T-helper 1 cell treated with Interleukin-12 subunit alpha and Interleukin-12 subunit beta and Interleukin-4 antibody, amounts not matched to agents 30 ng/mL and 1 ng/mL, for 36 hours (primary cell): ENCODE data around the gene TM6SF1. TPM values are rescaled to one million over a fixed set of nuclear protein-coding genes. Genes with fewer than 3 reads are reported as not detected.
"Not testable (repeated sequence)": the region's sequence is repeated elsewhere in the genome, so short reads cannot be mapped to it uniquely, and the experiment has no call there.

Experiments
- intact Hi-C: fragments of 100-400 bp; cut with micrococcal nuclease; formaldehyde crosslinking; loops from one replicate; pipeline ENCODE4 v1.15.1; 2024
- total RNA-seq: library from RNA; stranded (reverse); gene quantifications from 2 replicates; pipeline ENCODE4 v1.2.3, GENCODE V29; 2022

Gene TM6SF1
- total RNA-seq, 1 donor from 2014 or later = 13.0 TPM

DNA sequence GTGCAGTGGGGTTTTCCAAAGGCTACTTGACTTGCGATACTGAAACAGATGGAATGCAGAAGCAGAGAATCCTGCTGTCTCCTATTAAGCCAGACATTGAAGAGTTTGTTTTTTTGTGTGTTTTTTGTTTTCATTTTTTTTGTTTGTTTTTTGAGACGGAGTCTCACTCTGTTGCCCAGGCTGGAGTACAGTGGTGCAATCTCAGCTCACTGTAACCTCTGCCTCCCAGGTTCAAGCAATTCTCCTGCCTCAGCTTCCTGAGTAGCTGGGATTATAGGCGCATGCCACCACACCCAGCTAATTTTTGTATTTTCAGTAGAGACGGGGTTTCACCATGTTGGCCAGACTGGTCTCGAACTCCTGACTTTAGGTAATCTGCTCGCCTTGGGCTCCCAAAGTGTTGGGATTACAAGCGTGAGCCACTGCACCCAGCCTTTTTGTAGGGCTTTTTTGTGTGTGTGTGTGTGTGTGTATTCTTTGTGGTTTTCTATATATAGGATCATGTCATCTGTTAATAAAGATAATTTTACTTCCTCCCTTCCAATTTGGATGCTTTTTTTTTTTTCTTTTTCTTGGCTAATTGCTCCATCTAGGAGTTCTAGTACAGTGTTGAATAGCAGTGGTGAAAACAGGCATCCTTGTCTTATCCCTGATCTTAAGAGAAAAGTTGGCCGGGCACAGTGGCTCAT lies 21.4 kb upstream of the TM6SF1 start:
- intact Hi-C loops = not testable (repeated sequence)

DNA sequence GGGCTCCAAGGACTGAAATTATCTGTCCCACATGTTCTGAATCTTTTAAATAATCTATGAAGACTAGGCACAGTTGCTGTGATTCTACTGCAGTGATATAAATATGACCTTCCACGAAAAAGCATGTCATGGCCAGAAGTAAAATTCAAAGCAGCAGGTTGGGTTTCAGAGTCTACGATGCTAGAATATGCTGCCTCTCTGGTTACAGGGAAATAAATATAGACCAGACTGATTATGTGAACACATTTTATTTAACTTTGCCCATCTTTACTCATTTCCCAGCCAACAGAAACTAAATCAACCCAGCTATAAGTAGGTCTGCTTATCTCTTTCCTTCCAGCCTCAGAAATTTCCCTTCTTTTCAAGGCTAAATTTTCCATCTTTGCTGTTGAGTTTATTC lies 19.9 kb upstream of the TM6SF1 start:
- intact Hi-C loops = no loop called here

- intact Hi-C loops = no loop called here
These were observed 18.6 kb upstream of the TM6SF1 start for GRCh38 chr15:83088876-83089275.

- intact Hi-C loops = no loop called here
These were observed 17.0 kb upstream of the TM6SF1 start for GRCh38 chr15:83090465-83090864.

GRCh38 chr15:83091965-83092308 lies 15.5 kb upstream of the TM6SF1 start:
- intact Hi-C loops = not testable (repeated sequence)

GRCh38 chr15:83092309-83092976 lies 15.0 kb upstream of the TM6SF1 start:
- intact Hi-C loops = no loop called here

DNA sequence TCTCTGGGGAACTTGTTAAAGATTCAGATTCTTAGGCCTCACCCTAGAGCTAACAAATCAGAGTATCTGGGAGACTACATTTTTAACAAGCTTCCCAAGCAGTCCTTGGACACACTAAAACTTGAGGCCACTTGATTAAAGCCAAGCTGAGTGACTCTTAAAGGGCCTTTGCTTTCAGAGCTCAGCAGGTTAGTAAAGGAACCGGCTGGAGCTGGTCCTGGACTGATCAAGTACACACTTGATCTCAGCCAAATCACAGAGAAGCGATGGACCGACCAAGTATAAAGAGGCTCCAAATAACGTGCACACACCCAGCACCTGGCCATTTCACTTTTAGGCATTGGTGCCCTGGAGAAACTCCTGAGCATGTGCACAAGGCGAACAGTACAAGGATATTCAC lies 12.9 kb upstream of the TM6SF1 start:
- intact Hi-C loops = no loop called here

DNA sequence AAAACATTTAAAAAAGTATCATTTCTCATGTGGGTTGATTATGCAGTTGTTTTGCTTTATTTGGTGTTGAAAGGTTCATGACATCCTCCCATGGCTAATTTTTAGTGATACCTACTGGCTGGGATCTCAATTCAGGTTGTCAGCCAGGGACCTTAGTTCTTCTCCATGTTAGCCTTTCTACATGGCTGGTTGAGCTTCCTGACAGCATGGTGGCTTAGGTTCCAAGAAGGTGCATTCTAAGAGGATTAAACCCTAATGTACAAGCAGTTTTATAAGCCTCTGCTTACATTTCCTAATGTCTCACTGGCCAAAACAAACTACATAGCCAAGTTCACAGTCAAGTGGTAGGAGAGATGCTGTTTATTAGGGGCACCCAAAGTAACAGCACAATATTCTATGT lies 9.4 kb upstream of the TM6SF1 start:
- intact Hi-C loops = no loop called here

GRCh38 chr15:83099290-83099689 lies 8.2 kb upstream of the TM6SF1 start:
- intact Hi-C loops = no loop called here

- intact Hi-C loops = no loop called here
These were observed 7.3 kb upstream of the TM6SF1 start for GRCh38 chr15:83100097-83100646.

DNA sequence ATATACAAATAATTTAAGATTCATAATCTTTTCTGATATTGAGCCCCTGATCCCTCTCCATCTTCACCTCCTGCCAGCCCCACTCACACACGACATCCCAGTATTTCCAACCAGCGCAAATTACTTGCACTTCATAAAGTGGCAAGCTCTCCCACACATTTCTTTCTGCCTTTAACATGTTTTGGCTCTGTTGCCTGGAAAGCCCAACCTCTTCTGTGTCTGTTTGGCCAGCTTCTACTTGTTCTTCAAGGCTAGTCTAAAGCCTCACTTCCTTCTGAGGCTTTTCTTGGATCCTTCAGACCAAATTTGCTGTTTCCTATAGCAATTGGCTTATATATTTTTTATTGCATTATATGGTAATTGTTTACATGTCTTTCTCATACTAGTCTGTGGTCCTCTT lies 5.1 kb upstream of the TM6SF1 start:
- intact Hi-C loops = no loop called here

- intact Hi-C loops = no loop called here
These were observed 3.3 kb upstream of the TM6SF1 start for GRCh38 chr15:83104141-83104540.

DNA sequence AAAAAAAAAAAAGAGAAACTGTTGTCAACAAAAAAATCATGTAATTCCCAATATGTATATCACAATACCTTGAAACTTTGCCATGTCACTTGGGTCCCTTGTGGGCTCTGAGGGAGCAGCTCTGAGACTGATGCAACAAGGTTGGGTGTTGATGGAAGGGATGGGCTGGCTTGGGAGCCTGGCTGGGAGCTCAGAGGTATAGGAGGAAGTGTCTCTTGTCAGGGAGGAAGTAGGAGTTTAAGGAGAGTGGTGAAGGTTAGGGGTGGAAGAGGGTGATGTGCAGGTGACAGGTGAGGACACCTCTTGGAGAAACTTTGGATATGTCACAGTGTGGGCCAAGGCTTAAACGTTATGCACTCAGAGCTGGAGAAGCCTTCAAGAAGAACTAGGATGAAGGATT lies 2.0 kb upstream of the TM6SF1 start:
- intact Hi-C loops = no loop called here

GRCh38 chr15:83107841-83108181 lies 366 bp downstream of the TM6SF1 start:
- intact Hi-C loops = loop anchor here (1.0 to 2.0 kb wide), 4 partner anchors 43 to 99 kb away; partner anchors contain the start of genes C15orf40 and HDGFL3

DNA sequence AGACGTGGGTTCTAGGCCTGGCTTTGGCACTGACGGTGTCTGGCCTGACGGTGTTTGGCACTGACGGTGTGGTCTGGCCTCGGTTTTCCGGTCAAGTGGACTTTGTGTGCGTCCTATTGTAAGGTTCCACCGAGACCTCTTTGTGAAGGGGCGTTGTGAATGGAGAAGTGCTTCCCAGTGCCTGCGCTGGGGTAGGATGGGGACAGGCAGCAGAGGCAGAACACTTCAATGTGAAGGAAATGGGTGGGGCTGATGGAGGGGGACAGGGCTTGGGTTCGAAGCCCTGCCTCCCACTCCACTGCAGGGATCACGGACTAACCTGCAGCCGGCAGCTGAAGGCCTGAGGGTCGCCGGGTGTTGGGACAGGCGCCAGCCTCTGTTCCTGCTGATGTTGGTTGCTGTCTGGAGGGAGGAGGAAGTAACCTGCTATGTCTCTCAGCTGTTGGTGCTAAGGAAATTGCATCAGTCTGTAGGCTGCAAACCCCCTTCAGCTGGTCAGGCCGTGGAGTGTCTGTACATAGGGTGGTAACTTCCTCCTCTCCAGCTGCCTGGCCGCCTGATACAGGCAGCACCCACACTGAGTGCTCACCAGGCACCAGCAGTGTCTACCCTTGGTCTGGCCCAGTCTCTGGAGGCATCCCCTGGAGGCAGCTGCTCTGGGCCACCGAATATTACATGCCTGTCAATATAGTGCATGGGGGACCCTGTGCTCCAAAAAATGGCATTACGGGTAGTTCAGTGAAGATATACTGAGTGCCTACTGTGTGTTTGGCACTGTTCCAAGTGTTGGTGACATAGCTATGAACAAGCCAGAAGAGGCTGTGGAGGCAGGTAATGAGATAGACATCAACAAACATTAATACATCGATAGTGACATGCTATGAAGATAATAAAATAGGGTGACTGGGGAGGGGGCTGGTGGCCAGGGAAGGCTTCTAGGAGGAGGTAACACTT lies 1.1 kb downstream of the TM6SF1 start:
- intact Hi-C loops = loop anchor here (1.0 to 2.0 kb wide), 4 partner anchors 43 to 98 kb away; partner anchors contain the start of genes C15orf40 and HDGFL3

- intact Hi-C loops = loop anchor here (2.0 kb wide), 2 partner anchors 53 to 97 kb away; partner anchors contain the start of gene HDGFL3
These were observed 2.1 kb downstream of the TM6SF1 start for GRCh38 chr15:83109532-83109931.

- intact Hi-C loops = no loop called here
These were observed 2.9 kb downstream of the TM6SF1 start for GRCh38 chr15:83110381-83110780.

GRCh38 chr15:83111149-83111548 lies 3.7 kb downstream of the TM6SF1 start:
- intact Hi-C loops = no loop called here

DNA sequence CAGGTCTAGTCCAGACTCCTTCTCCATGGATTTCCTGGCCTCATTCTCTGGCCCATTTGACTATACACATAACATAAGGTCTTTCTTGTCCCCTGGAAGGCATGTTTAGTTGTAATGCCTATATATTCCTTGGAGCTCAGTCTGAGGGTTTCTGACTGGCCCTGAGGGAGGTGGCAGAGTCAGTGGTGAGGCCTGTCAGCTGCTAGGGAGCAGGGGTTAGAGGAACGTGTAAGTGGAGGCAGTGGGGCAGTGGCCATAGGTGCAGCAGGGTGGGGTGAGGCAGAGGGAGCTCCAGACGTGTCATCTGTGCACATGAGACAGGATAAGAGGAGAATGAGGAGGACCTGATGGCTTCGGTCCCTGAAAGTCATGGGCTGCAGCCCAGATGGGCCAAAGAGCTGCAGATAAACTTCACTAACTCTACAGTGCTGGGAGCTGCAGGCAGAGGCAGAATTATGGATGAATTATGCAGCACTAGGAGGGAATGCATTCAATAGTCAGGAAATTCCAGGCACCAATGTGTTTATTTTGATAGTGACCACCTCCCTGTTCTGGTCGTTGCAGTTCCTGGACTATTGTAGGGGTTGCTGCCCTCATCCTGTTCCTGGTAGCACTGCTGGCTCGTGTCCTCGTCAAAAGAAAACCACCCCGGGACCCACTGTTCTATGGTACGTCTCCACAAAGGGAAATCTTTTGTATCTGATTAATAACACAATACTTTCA lies 4.9 kb downstream of the TM6SF1 start:
- intact Hi-C loops = no loop called here

GRCh38 chr15:83112956-83113299 lies 5.5 kb downstream of the TM6SF1 start:
- intact Hi-C loops = no loop called here
